Measurements from ENCODE around the gene SPIB.
"Not testable (repeated sequence)": the region's sequence is repeated elsewhere in the genome, so short reads cannot be mapped to it uniquely, and the experiment has no call there.

SPIB gene

GRCh38 chr19:50380751-50381151 is 38.0 kb upstream of the SPIB start:
- Histone ChIP-seq H3K9ac (ENCODE audit: low read depth in 1 of 2, low read length in 2 of 2) (no peak overlapping the region), H3K27ac (ENCODE audit: low read depth, low read length) (no peak overlapping the region), H3K4me1 (ENCODE audit: control insufficient read depth in 1 of 2, insufficient read depth in 2 of 2, low read length in 2 of 2) (peaks cover 9 to 23% of the 10 kb centered on the region in 2 donors), H3K4me3 (ENCODE audit: low read depth in 1 of 2, low read length in 2 of 2) (no peak overlapping the region), H3K9me3 (ENCODE audit: control insufficient read depth in 1 of 2, low read length in 2 of 2) (no peaks in the 10 kb centered on the region), H3K36me3 (ENCODE audit: control insufficient read depth in 1 of 2, insufficient read depth in 2 of 2, low read length in 2 of 2) (peaks cover 35 to 59% of the 10 kb centered on the region in 2 donors), H3K27me3 (ENCODE audit: control insufficient read depth in 1 of 2, insufficient read depth in 2 of 2, low read length in 2 of 2) (no peaks in the 10 kb centered on the region)

DNA sequence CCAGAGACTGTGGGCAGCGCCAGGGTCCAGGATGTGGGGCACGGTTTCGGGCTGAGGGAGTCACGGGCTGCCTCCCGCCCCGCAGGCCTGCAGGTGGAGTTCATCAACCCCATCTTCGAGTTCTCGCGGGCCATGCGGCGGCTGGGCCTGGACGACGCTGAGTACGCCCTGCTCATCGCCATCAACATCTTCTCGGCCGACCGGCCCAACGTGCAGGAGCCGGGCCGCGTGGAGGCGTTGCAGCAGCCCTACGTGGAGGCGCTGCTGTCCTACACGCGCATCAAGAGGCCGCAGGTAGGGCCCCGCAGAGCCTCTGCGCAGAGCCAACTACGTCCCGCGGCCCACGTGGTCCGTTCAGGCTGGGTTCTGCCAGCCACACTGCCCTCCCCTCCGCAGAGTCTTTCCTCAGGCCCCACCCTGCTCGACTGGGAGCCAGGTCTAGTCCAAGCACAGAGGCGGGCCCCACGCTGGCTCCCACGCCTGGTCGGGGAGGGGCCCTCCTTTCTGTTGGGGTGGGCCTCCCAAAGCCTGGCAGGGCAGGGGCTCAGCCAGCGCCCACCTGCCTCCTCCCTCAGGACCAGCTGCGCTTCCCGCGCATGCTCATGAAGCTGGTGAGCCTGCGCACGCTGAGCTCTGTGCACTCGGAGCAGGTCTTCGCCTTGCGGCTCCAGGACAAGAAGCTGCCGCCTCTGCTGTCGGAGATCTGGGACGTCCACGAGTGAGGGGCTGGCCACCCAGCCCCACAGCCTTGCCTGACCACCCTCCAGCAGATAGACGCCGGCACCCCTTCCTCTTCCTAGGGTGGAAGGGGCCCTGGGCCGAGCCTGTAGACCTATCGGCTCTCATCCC is 36.6 kb upstream of the SPIB start:
- H3K9ac ChIP-seq (ENCODE audit: low read depth in 1 of 2, low read length in 2 of 2): no peak overlapping the region
- no peak overlapping the region for H3K27ac ChIP-seq (ENCODE audit: low read depth, low read length)
- no peak overlapping the region for H3K4me3 ChIP-seq (ENCODE audit: low read depth in 1 of 2, low read length in 2 of 2)
- no peaks in the 10 kb centered on the region for H3K27me3 ChIP-seq (ENCODE audit: control insufficient read depth in 1 of 2, insufficient read depth in 2 of 2, low read length in 2 of 2)
- H3K36me3 ChIP-seq (ENCODE audit: control insufficient read depth in 1 of 2, insufficient read depth in 2 of 2, low read length in 2 of 2): peaks cover 35 to 61% of the 10 kb centered on the region in 2 donors
- H3K4me1 ChIP-seq (ENCODE audit: control insufficient read depth in 1 of 2, insufficient read depth in 2 of 2, low read length in 2 of 2): peaks cover 9 to 20% of the 10 kb centered on the region in 2 donors
- no peaks in the 10 kb centered on the region for H3K9me3 ChIP-seq (ENCODE audit: control insufficient read depth in 1 of 2, low read length in 2 of 2)

DNA sequence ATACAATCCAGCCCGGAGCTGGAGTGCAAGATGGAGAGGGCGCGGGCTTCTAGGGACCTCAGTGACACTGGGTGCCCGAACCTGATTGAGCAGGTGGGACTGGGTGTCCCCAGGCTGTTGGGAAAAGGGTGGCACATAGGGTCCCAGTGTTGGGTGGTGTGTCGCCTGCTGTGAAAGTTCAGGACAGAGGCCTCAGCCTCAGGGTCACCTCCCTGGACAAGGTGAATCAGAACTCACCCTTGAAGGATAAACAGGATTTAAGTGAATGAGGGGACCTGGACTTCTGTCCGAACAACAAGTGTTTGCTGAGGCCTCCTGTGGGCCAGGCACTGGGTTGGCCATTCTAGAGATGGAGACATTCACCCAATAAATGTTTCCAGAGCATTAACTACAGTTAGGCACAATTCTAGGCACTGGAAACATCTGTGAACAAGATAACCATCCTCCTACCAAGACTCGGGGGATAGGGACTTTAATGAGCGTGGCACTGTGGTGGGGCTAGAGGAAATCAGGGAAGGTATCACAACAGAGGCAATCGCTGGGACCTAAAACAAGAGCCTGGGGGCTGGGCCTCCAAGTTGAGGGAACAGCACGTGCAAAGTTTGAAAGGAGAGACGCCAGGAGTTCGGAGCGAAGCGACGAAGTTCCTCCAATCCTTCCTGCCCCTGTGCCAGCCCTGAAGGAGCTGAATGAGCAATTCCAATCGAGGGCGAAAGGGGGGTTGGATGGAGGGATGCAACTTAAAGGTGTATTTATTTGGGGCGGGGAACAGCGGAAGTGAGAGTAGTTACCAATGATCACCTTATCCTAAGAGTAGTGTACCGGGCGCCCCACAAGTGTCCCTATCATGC is 35.5 kb upstream of the SPIB start:
- Histone ChIP-seq H3K27me3 (ENCODE audit: control insufficient read depth in 1 of 2, insufficient read depth in 2 of 2, low read length in 2 of 2) (no peaks in the 10 kb centered on the region), H3K4me3 (ENCODE audit: low read depth in 1 of 2, low read length in 2 of 2) (peak overlapping the region; percentile 66 to 68), H3K27ac (ENCODE audit: low read depth, low read length) (peak overlapping the region; percentile 62), H3K4me1 (ENCODE audit: control insufficient read depth in 1 of 2, insufficient read depth in 2 of 2, low read length in 2 of 2) (peaks cover 9 to 20% of the 10 kb centered on the region in 2 donors), H3K36me3 (ENCODE audit: control insufficient read depth in 1 of 2, insufficient read depth in 2 of 2, low read length in 2 of 2) (peaks cover 30 to 57% of the 10 kb centered on the region in 2 donors), H3K9me3 (ENCODE audit: control insufficient read depth in 1 of 2, low read length in 2 of 2) (no peaks in the 10 kb centered on the region), H3K9ac (ENCODE audit: low read depth in 1 of 2, low read length in 2 of 2) (peak overlapping the region; percentile 35 to 48)

GRCh38 chr19:50383852-50384684 is 34.7 kb upstream of the SPIB start, which contains the start of gene POLD1:
Gene POLD1, plus strand, starts transcription at chr19:50384347. Its CDS starts 14,505 bp downstream, at chr19:50398852.
- peaks cover 9 to 20% of the 10 kb centered on the region in 2 donors for H3K4me1 ChIP-seq (ENCODE audit: control insufficient read depth in 1 of 2, insufficient read depth in 2 of 2, low read length in 2 of 2)
- peak within 1 kb of the TSS; percentile 62 for H3K27ac ChIP-seq (ENCODE audit: low read depth, low read length)
- peak within 1 kb of the TSS; percentile 35 to 75 for H3K9ac ChIP-seq (ENCODE audit: low read depth in 1 of 2, low read length in 2 of 2)
- peak within 1 kb of the TSS; percentile 69 to 93 for H3K4me3 ChIP-seq (ENCODE audit: low read depth in 1 of 2, low read length in 2 of 2)
- peaks cover 22 to 49% of the 10 kb centered on the region in 2 donors for H3K36me3 ChIP-seq (ENCODE audit: control insufficient read depth in 1 of 2, insufficient read depth in 2 of 2, low read length in 2 of 2)
- H3K9me3 ChIP-seq (ENCODE audit: control insufficient read depth in 1 of 2, low read length in 2 of 2): no peaks in the 10 kb centered on the region
- no peaks in the 10 kb centered on the region for H3K27me3 ChIP-seq (ENCODE audit: control insufficient read depth in 1 of 2, insufficient read depth in 2 of 2, low read length in 2 of 2)

- Histone ChIP-seq H3K4me3 (ENCODE audit: low read depth in 1 of 2, low read length in 2 of 2) (peak overlapping the region; percentile 69 to 93), H3K27me3 (ENCODE audit: control insufficient read depth in 1 of 2, insufficient read depth in 2 of 2, low read length in 2 of 2) (no peaks in the 10 kb centered on the region), H3K4me1 (ENCODE audit: control insufficient read depth in 1 of 2, insufficient read depth in 2 of 2, low read length in 2 of 2) (peaks cover 9 to 20% of the 10 kb centered on the region in 2 donors), H3K9me3 (ENCODE audit: control insufficient read depth in 1 of 2, low read length in 2 of 2) (no peaks in the 10 kb centered on the region), H3K36me3 (ENCODE audit: control insufficient read depth in 1 of 2, insufficient read depth in 2 of 2, low read length in 2 of 2) (peaks cover 14 to 41% of the 10 kb centered on the region in 2 donors), H3K27ac (ENCODE audit: low read depth, low read length) (no peak overlapping the region), H3K9ac (ENCODE audit: low read depth in 1 of 2, low read length in 2 of 2) (peak overlapping the region; percentile 23 to 75)
Observed at GRCh38 chr19:50384685-50385535, 33.8 kb upstream of the SPIB start.

GRCh38 chr19:50387176-50387867 is 31.4 kb upstream of the SPIB start:
- Histone ChIP-seq H3K4me1 (ENCODE audit: control insufficient read depth in 1 of 2, insufficient read depth in 2 of 2, low read length in 2 of 2) (peaks cover 9 to 20% of the 10 kb centered on the region in 2 donors), H3K4me3 (ENCODE audit: low read depth in 1 of 2, low read length in 2 of 2) (no peak overlapping the region), H3K27ac (ENCODE audit: low read depth, low read length) (no peak overlapping the region)

DNA sequence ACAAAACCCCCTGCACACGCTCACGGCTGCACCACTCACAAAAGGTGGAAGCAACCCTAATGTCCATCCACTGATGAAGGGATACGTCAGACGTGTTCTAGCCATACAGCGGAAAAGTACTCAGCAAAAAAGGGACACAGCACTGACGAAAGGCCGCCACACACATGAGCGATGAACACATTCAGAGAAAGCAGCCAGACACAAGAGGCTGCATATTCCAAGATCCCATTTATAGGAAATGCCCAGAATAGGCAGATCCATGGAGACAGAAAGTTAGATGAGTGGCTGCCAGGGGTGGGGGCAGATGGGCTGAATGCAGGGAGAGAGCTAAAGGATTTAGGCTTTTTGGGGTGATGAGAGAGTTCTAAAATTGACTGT is 30.9 kb upstream of the SPIB start:
- Histone ChIP-seq H3K27ac (ENCODE audit: low read depth, low read length) (no peak overlapping the region), H3K4me3 (ENCODE audit: low read depth in 1 of 2, low read length in 2 of 2) (no peak overlapping the region), H3K27me3 (ENCODE audit: control insufficient read depth in 1 of 2, insufficient read depth in 2 of 2, low read length in 2 of 2) (no peaks in the 10 kb centered on the region), H3K9ac (ENCODE audit: low read depth in 1 of 2, low read length in 2 of 2) (no peak overlapping the region), H3K9me3 (ENCODE audit: control insufficient read depth in 1 of 2, low read length in 2 of 2) (no peaks in the 10 kb centered on the region), H3K4me1 (ENCODE audit: control insufficient read depth in 1 of 2, insufficient read depth in 2 of 2, low read length in 2 of 2) (peaks cover 9 to 20% of the 10 kb centered on the region in 2 donors), H3K36me3 (ENCODE audit: control insufficient read depth in 1 of 2, insufficient read depth in 2 of 2, low read length in 2 of 2) (peaks cover 0 to 11% of the 10 kb centered on the region in 2 donors)

More at GRCh38 chr19:50387176-50387867, 31.4 kb upstream of the SPIB start:
- Histone ChIP-seq H3K36me3 (ENCODE audit: control insufficient read depth in 1 of 2, insufficient read depth in 2 of 2, low read length in 2 of 2) (peaks cover 0 to 16% of the 10 kb centered on the region in 2 donors), H3K27me3 (ENCODE audit: control insufficient read depth in 1 of 2, insufficient read depth in 2 of 2, low read length in 2 of 2) (no peaks in the 10 kb centered on the region), H3K9me3 (ENCODE audit: control insufficient read depth in 1 of 2, low read length in 2 of 2) (no peaks in the 10 kb centered on the region), H3K9ac (ENCODE audit: low read depth in 1 of 2, low read length in 2 of 2) (no peak overlapping the region)

DNA sequence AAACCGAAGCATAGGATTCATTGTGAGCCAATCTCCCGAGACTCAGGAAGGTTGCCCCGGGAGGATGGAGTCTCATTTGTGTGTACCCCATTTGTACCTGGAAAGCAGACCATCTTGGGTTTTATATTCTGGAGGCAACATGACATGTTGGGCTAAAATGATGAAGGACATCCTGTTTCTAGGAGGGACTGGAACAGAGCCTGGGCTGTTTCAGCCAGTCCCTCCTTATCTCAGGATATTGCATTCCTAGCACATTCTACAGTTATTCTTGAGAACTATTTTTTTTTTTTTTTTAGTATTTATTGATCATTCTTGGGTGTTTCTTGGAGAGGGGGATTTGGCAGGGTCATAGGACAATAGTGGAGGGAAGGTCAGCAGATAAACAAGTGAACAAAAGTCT is 28.4 kb upstream of the SPIB start:
- H3K27ac ChIP-seq (ENCODE audit: low read depth, low read length): not testable (repeated sequence)

More for the DNA sequence above, 28.4 kb upstream of the SPIB start:
- H3K4me1 ChIP-seq (ENCODE audit: control insufficient read depth in 1 of 2, insufficient read depth in 2 of 2, low read length in 2 of 2); H3K27me3 ChIP-seq (ENCODE audit: control insufficient read depth in 1 of 2, insufficient read depth in 2 of 2, low read length in 2 of 2); H3K9ac ChIP-seq (ENCODE audit: low read depth in 1 of 2, low read length in 2 of 2); H3K9me3 ChIP-seq (ENCODE audit: control insufficient read depth in 1 of 2, low read length in 2 of 2); H3K4me3 ChIP-seq (ENCODE audit: low read depth in 1 of 2, low read length in 2 of 2); H3K36me3 ChIP-seq (ENCODE audit: control insufficient read depth in 1 of 2, insufficient read depth in 2 of 2, low read length in 2 of 2): not testable (repeated sequence)
